DND-41 (cell line): ENCODE measurements around the gene PRICKLE2.

Source experiments
- EZH2 ChIP-seq: IDR thresholded peaks from 3 replicates; pipeline ENCODE4 v1.6.1; 2012; ENCODE audit warnings: borderline replicate concordance, low read depth, mild to moderate bottlenecking, moderate library complexity, low read length, inconsistent platforms; ENCODE audit not compliant: severe bottlenecking
- TF ChIP-seq, protein P1 (sequence below): IDR thresholded peaks from 2 replicates; pipeline ENCODE4 v1.5.1; 2012; ENCODE audit warnings: borderline replicate concordance, low read length, moderate library complexity, mild to moderate bottlenecking; ENCODE audit not compliant: poor library complexity, severe bottlenecking; ENCODE audit errors: extremely low read depth

GRCh38 chr3:64102147-64102546, 123.1 kb downstream of the PRICKLE2 start:
- TF ChIP-seq, protein P1, sequence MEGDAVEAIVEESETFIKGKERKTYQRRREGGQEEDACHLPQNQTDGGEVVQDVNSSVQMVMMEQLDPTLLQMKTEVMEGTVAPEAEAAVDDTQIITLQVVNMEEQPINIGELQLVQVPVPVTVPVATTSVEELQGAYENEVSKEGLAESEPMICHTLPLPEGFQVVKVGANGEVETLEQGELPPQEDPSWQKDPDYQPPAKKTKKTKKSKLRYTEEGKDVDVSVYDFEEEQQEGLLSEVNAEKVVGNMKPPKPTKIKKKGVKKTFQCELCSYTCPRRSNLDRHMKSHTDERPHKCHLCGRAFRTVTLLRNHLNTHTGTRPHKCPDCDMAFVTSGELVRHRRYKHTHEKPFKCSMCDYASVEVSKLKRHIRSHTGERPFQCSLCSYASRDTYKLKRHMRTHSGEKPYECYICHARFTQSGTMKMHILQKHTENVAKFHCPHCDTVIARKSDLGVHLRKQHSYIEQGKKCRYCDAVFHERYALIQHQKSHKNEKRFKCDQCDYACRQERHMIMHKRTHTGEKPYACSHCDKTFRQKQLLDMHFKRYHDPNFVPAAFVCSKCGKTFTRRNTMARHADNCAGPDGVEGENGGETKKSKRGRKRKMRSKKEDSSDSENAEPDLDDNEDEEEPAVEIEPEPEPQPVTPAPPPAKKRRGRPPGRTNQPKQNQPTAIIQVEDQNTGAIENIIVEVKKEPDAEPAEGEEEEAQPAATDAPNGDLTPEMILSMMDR, result no peak
- TF ChIP-seq EZH2, result no peak
